Right kidney (tissue), 1 donor: ENCODE data around the gene CUEDC1.
"Not testable (repeated sequence)": the region's sequence is repeated elsewhere in the genome, so short reads cannot be mapped to it uniquely, and the experiment has no call there.

ENCODE experiments used
- DNase-seq: peaks from one replicate; pipeline ENCODE4 v3.0.0-alpha.2; 2016

Gene CUEDC1

GRCh38 chr17:57860414-57860999 is 94.7 kb downstream of the CUEDC1 start:
- no peak for DNase-seq

GRCh38 chr17:57859601-57860413 is 95.4 kb downstream of the CUEDC1 start:
- DNase-seq: no peak

GRCh38 chr17:57858838-57859237 is 96.4 kb downstream of the CUEDC1 start:
- DNase-seq: no peak

- no peak for DNase-seq
Measured at GRCh38 chr17:57856792-57857620, 98.2 kb downstream of the CUEDC1 start.

GRCh38 chr17:57855391-57856035 is 99.7 kb downstream of the CUEDC1 start:
- DNase-seq: no peak

GRCh38 chr17:57853695-57854094 is 101.5 kb downstream of the CUEDC1 start:
- DNase-seq: no peak

GRCh38 chr17:57852955-57853328 is 102.3 kb downstream of the CUEDC1 start:
- DNase-seq: no peak

GRCh38 chr17:57852092-57852954 is 102.9 kb downstream of the CUEDC1 start:
- DNase-seq: no peak

GRCh38 chr17:57849874-57850754 is 105.1 kb downstream of the CUEDC1 start, which contains the start of gene MRPS23:
TSS of gene MRPS23 (minus strand) at chr17:57850044. CDS start at chr17:57850010, 34 bp downstream.
- DNase-seq: peak; percentile 88

GRCh38 chr17:57849163-57849873 is 105.9 kb downstream of the CUEDC1 start:
- no peak for DNase-seq

GRCh38 chr17:57846056-57846945 is 108.9 kb downstream of the CUEDC1 start:
- DNase-seq: not testable (repeated sequence)

- DNase-seq: no peak
Measured at GRCh38 chr17:57842280-57842679, 112.9 kb downstream of the CUEDC1 start.

GRCh38 chr17:57839571-57839923 is 115.7 kb downstream of the CUEDC1 start:
- DNase-seq: no peak

- no peak for DNase-seq
Measured at GRCh38 chr17:57838857-57839570, 116.2 kb downstream of the CUEDC1 start.

- no peak for DNase-seq
Measured at GRCh38 chr17:57838453-57838852, 116.8 kb downstream of the CUEDC1 start.

- DNase-seq: no peak
Measured at GRCh38 chr17:57835333-57835900, 119.8 kb downstream of the CUEDC1 start.

GRCh38 chr17:57834146-57834741 is 121.0 kb downstream of the CUEDC1 start:
- peak; percentile 22 for DNase-seq
